HG02981 (cell line): ENCODE data around the gene PTPRM.

Experiments used
- ATAC-seq: cut with Tn5 transposase; IDR thresholded peaks from one replicate; pipeline ENCODE4 v1.9.1; 2021; ENCODE audit warnings: mild to moderate bottlenecking, moderate library complexity; ENCODE audit not compliant: unreplicated experiment

The PTPRM gene

GRCh38 chr18:7844418-7844817 is 277.3 kb downstream of the PTPRM start:
- ATAC-seq, result no peak

GRCh38 chr18:7846335-7846734 is 279.2 kb downstream of the PTPRM start:
- ATAC-seq, result no peak

- ATAC-seq, result no peak
Measured at GRCh38 chr18:7847357-7848053, 280.4 kb downstream of the PTPRM start.

GRCh38 chr18:7848054-7848412 is 280.9 kb downstream of the PTPRM start:
- no peak for ATAC-seq

- ATAC-seq, result no peak
Measured at GRCh38 chr18:7850446-7850845, 283.3 kb downstream of the PTPRM start.

GRCh38 chr18:7855028-7855427 is 287.9 kb downstream of the PTPRM start:
- no peak for ATAC-seq

GRCh38 chr18:7855671-7856070 is 288.6 kb downstream of the PTPRM start:
- ATAC-seq, result no peak

- no peak for ATAC-seq
Measured at GRCh38 chr18:7856116-7856515, 289.0 kb downstream of the PTPRM start.

GRCh38 chr18:7856733-7857132 is 289.6 kb downstream of the PTPRM start:
- ATAC-seq, result no peak

GRCh38 chr18:7857562-7857961 is 290.4 kb downstream of the PTPRM start:
- no peak for ATAC-seq

GRCh38 chr18:7859122-7859521 is 292.0 kb downstream of the PTPRM start:
- ATAC-seq, result no peak

GRCh38 chr18:7870266-7870665 is 303.1 kb downstream of the PTPRM start:
- no peak for ATAC-seq

- ATAC-seq, result no peak
Measured at GRCh38 chr18:7870855-7871254, 303.7 kb downstream of the PTPRM start.

- no peak for ATAC-seq
Measured at GRCh38 chr18:7871560-7872456, 304.7 kb downstream of the PTPRM start.

- no peak for ATAC-seq
Measured at GRCh38 chr18:7872569-7872968, 305.5 kb downstream of the PTPRM start.

GRCh38 chr18:7873316-7873715 is 306.2 kb downstream of the PTPRM start:
- ATAC-seq, result no peak

- ATAC-seq, result no peak
Measured at GRCh38 chr18:7876354-7877104, 309.4 kb downstream of the PTPRM start.

GRCh38 chr18:7877609-7878008 is 310.5 kb downstream of the PTPRM start:
- no peak for ATAC-seq

- no peak for ATAC-seq
Measured at GRCh38 chr18:7878265-7879211, 311.4 kb downstream of the PTPRM start.

- ATAC-seq, result no peak
Measured at GRCh38 chr18:7879717-7880116, 312.6 kb downstream of the PTPRM start.
